GM20000 (cell line): ENCODE results near the gene TAF15.

ENCODE experiments used
- DNase-seq: peaks from one replicate; pipeline ENCODE4 v3.0.0; 2012; ENCODE audit warnings: low spot score
- CTCF ChIP-seq: IDR thresholded peaks from 2 replicates; pipeline ENCODE4 v1.5.1; 2012; ENCODE audit warnings: mild to moderate bottlenecking, control low read depth; ENCODE audit errors: extremely low read depth, missing control alignments

Gene TAF15

GRCh38 chr17:35864853-35865252 lies 55.6 kb downstream of the TAF15 start:
- TF ChIP-seq CTCF = no peak
- no peak for DNase-seq

- no peak for TF ChIP-seq CTCF
- no peak for DNase-seq
Measured at GRCh38 chr17:35865412-35866340, 56.4 kb downstream of the TAF15 start.

- no peak for DNase-seq
- no peak for TF ChIP-seq CTCF
Measured at GRCh38 chr17:35866341-35866950, 57.2 kb downstream of the TAF15 start.

GRCh38 chr17:35867574-35867973 lies 58.3 kb downstream of the TAF15 start:
- no peak for TF ChIP-seq CTCF
- DNase-seq = no peak

- DNase-seq = no peak
- TF ChIP-seq CTCF = no peak
Measured at GRCh38 chr17:35868737-35869136, 59.5 kb downstream of the TAF15 start, which contains the start of gene HEATR9. Gene HEATR9, minus strand, starts transcription at chr17:35868891. Its CDS starts 149 bp downstream, at chr17:35868742.

- no peak for TF ChIP-seq CTCF
- no peak for DNase-seq
Measured at GRCh38 chr17:35870906-35871819, 61.9 kb downstream of the TAF15 start.
